A204.1 (cell line): ENCODE measurements around the gene FN1.
"Not testable (repeated sequence)": the region's sequence is repeated elsewhere in the genome, so short reads cannot be mapped to it uniquely, and the experiment has no call there.

Source experiments
- FAIRE-seq: peaks from 2 replicates; lab custom pipeline; 2012; peaks lifted over from hg19 to GRCh38; lab: Jason Lieb, UNC

Gene FN1

GRCh38 chr2:215332872-215333595, 102.8 kb downstream of the FN1 start:
- no peak for FAIRE-seq

GRCh38 chr2:215328066-215328465, 107.8 kb downstream of the FN1 start:
- FAIRE-seq, result no peak

- no peak for FAIRE-seq
Measured at GRCh38 chr2:215324811-215325210, 111.1 kb downstream of the FN1 start.

- FAIRE-seq, result no peak
Measured at GRCh38 chr2:215320679-215321078, 115.2 kb downstream of the FN1 start.

GRCh38 chr2:215320102-215320501, 115.8 kb downstream of the FN1 start:
- no peak for FAIRE-seq

- no peak for FAIRE-seq
Measured at GRCh38 chr2:215319500-215319899, 116.4 kb downstream of the FN1 start.

GRCh38 chr2:215316336-215316735, 119.5 kb downstream of the FN1 start:
- FAIRE-seq, result no peak

GRCh38 chr2:215315301-215315700, 120.6 kb downstream of the FN1 start:
- no peak for FAIRE-seq

GRCh38 chr2:215314896-215315295, 121.0 kb downstream of the FN1 start:
- no peak for FAIRE-seq

GRCh38 chr2:215313255-215313613, 122.6 kb downstream of the FN1 start:
- no peak for FAIRE-seq

- FAIRE-seq, result no peak
Measured at GRCh38 chr2:215311625-215312396, 124.1 kb downstream of the FN1 start, which contains the start of gene ATIC. Gene ATIC (plus strand): TSS chr2:215312059. CDS start chr2:215312143, 84 bp downstream.

GRCh38 chr2:215311259-215311624, 124.6 kb downstream of the FN1 start:
- not testable (repeated sequence) for FAIRE-seq
